NCI-H2029 (cell line): ENCODE measurements around the gene FAM153A.
"Not testable (repeated sequence)": the region's sequence is repeated elsewhere in the genome, so short reads cannot be mapped to it uniquely, and the experiment has no call there.

Experiments used
- DNase-seq: peaks from one replicate; lab custom pipeline; 2025; lab: John Stamatoyannopoulos, UW

FAM153A gene

GRCh38 chr5:177724858-177725257 is 57.8 kb downstream of the FAM153A start:
- DNase-seq, result not testable (repeated sequence)

- not testable (repeated sequence) for DNase-seq
These were observed 58.7 kb downstream of the FAM153A start for GRCh38 chr5:177723831-177724485.

GRCh38 chr5:177722829-177723228 is 59.9 kb downstream of the FAM153A start:
- DNase-seq, result not testable (repeated sequence)

DNA sequence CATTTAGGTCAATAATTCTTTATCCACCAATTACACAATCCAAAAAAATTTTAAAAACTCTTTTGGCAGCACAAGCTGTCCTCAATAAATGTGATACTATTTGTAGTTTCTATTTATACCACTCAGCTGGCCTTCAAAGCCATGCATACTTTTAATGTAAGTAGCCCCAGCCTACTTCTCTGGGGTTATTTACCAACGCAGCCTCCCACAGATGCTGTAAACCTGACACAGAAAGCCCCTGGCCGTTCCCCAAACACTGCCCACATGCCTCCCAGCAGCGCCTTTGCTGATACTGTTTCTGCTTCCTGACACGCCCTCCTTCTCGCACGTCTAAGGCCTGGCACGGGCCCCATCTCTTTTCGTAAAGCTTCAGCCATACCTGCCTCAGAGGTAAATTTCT is 62.7 kb downstream of the FAM153A start:
- DNase-seq, result not testable (repeated sequence)

DNA sequence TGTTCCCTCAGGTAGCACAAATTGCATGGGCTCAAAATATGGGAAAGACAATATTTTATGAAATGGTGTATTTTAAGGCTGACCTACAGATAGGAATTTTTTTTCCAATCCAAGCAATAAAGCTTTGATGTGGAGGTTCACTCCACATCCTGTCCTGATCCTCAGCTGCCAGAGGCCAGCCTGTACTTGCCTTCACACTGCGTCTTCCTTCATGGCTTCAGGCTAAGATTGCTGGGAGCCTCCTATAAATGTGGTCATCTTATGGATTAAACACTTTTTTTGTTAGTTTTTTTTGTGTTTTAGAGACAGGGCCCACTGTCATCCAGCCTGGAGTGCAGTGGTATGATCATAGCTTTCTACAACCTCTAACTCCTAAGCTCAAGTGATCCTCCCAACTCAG is 67.3 kb downstream of the FAM153A start:
- DNase-seq, result not testable (repeated sequence)

DNA sequence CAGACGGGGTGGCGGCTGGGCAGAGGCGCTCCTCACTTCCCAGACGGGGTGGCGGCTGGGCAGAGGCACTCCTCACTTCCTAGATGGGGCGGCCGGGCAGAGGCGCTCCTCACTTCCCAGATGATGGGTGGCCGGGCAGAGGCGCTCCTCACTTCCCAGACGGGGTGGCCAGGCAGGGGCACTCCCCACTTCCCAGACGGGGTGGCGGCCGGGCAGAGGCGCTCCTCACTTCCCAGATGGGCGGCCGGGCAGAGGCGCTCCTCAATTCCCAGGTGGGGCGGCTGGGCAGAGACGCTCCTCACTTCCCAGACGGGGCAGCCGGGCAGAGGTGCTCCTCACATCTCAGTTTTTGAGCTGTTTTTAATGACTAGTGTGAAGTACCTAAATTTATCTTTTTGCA is 86.6 kb downstream of the FAM153A start:
- DNase-seq, result not testable (repeated sequence)

DNA sequence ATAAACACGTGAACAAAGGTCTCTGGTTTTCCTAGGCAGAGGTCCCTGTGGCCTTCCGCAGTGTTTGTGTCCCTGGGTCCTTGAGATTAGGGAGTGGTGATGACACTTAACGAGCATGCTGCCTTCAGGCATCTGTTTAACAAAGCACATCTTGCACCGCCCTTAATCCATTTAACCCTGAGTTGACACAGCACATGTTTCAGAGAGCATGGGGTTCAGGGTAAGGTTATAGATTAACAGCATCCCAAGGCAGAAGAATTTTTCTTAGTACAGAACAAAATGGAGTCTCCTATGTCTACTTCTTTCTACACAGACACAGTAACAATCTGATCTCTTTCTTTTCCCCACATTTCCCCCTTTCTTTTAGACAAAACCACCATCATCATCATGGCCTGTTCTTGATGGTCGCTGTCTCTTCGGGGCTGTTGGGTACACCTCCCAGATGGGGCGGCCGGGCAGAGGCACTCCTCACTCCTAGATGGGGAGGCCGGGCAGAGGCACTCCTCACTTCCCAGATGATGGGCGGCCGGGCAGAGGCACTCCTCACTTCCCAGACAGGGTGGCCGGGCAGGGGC is 87.3 kb downstream of the FAM153A start:
- DNase-seq, result not testable (repeated sequence)

- DNase-seq, result not testable (repeated sequence)
These were observed 88.2 kb downstream of the FAM153A start for GRCh38 chr5:177694518-177694835.

DNA sequence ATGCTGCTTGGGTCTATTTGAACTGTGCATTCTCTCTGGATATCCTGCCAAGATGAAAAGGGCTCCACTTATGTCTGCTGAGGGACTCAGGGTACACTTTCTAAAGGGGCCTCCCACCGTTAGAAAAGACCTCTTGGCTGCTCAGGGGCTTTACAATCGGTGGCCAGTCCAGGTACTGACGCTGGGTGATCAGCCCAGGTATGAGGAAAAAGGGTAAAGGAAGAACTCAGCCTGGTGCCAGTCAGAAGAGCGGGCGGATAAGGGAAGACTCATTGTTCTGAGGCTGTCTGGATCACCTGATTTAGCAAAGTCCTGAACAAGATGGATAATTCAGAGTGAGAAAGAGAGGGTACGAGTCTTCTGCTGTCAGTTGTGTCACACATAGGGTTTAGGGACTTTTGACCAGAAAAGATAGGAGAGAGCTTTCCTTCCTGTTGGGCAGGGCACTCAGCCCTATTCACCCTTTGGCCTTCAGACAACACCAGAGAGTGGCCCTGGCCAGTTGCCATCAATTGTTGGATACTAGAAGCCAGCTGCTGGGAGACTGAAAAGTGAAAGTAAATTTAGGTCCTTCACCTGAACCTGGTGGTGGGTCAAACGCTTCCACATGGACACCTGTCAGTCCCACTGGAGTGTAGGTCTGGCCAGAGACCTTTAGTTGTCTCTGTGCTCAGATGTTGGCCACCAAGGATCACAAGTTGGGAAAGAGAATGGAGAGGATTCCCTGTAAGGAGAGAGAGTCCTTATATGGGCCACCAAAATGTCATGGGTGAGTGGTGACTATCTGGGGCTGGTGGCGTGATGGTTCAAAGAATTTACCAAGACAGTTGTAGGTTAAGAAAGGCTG is 88.8 kb downstream of the FAM153A start:
- DNase-seq, result peak; percentile 54

DNA sequence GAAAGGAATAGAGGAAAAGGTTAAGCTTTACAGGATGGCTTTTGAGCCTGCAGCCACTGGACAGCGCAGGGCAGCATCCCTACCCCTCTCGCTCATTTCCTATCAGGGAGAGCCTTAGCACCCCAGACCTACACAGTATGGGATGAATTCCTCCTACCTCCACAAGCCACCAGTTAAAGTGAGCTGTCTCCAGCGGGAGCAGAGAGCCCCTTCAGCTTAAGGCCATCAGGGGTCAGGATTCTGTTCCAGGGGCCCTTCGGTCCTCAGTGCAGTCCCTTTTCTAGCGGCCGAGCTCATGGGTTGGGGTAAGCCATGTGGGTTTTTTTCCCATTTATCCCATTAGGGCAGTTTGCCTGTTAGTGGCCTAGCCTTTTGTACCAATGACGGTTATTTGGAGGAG is 89.7 kb downstream of the FAM153A start:
- not testable (repeated sequence) for DNase-seq

- not testable (repeated sequence) for DNase-seq
These were observed 90.2 kb downstream of the FAM153A start for GRCh38 chr5:177692507-177692906.

DNA sequence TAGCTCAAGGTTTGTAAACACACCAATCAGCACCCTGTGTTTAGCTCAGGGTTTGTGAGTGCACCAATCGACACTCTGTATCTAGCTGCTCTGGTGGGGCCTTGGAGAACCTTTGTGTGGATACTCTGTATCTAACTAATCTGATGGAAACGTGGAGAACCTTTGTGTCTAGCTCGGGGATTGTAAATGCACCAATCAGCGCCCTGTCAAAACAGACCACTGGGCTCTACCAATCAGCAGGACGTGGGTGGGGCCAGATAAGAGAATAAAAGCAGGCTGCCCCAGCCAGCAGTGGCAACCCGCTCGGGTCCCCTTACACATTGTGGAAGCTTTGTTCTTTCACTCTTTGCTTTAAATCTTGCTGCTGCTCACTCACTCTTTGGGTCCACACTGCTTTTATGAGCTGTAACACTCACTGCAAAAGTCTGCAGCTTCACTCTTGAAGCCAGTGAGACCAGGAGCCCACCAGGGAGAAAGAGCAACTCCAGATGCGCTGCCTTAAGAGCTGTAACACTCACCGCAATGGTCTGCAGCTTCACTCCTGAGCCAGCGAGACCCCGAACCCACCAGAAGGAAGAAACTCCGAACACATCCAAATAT is 93.6 kb downstream of the FAM153A start:
- DNase-seq, result not testable (repeated sequence)

GRCh38 chr5:177688091-177688490 is 94.6 kb downstream of the FAM153A start:
- DNase-seq, result not testable (repeated sequence)

DNA sequence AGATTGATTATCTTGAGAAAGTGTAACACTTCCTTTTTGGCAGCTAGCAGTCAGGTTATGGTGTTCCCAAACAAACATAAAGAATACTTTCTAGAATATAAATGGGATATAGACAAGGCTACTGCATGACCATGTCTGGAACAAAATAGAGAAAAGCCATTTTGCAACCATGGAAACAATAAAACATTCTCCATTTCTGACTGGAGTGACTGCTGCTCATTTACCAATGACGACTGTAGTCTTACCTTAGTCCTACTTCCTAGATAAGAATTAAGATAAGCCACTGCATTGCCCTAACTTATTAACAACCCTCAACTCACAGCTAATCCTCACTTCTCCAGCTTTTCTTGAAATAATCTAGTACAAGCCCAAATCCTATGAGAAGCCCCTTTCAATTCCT is 100.8 kb downstream of the FAM153A start:
- not testable (repeated sequence) for DNase-seq
